Stimulated activated CD8-positive, alpha-beta memory T cell treated with anti-CD3 and anti-CD28 coated beads, Interleukin-12 subunit alpha, Interleukin-12 subunit beta, amount 100 ng/mL, for 24 hours (primary cell): ENCODE results near the gene GP1BA.

ENCODE experiments used
- DNase-seq: peaks from one replicate; pipeline ENCODE4 v3.0.0-alpha.2; 2020; ENCODE audit errors: extremely low read depth

The GP1BA gene

DNA sequence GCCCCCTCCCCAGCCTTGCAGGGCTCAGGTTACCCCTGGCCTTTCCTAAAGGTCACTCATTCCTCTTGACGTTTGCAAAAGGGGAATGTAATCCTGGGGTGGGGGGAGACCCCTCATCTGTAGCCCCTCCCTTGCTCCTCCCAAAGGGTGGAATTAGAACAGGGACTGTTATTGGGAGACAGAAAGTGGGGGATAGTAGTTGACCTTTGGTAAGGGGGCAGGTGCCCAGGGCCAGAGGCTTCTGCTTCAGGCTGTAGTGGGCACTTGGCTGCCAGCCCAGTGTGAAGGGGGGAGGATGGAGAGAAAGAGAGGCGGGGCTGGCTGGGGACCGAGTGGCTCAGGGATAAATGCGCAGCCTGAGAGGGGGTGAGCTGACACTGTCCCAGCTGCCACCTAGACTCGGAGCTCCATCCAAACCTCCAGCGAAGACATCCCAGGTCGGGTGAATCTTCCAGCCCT is 18.7 kb downstream of the GP1BA start, which contains the start of gene ENO3:
Gene ENO3 (plus strand): TSS at position 374 of the 459 bp plus-strand sequence. CDS start 711 bp downstream, outside the sequence.
- no peak for DNase-seq

DNA sequence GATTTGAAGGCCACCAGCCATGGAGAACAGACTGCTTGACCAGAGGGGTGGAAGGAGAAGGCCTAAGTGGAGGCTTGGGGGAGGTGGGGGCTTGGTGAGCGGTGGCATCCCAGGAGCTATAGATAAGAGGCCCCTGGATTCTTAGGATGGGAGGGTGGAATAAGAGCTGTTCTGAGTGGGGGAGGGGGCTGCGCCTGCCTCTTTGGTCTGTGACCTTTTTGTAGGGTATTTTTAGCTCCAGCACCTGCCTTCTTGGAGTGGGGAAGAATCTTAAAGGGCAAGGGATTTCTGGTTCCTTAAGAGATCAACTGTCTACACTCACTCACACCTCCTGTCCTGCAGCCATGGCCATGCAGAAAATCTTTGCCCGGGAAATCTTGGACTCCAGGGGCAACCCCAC is 19.4 kb downstream of the GP1BA start:
- no peak for DNase-seq

DNA sequence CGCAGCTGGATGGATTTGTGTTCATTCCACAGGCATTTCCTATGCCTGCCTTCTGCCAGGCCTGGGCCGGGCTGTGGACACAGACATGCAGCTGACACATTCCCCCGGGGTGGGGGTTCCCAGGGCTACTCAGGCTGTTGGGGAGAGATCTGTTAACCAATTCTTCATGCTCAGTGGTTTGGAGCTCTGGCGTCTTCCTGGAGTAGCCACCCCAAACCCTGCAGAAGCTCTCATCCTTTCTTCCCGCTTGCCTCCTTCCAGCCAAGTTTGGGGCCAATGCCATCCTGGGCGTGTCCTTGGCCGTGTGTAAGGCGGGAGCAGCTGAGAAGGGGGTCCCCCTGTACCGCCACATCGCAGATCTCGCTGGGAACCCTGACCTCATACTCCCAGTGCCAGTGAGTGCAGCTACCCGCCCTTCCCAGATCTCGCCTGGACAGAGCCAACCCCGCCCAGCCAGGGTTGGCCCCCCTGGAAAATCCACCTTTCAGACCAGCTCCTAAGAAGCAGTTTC is 21.4 kb downstream of the GP1BA start:
- no peak for DNase-seq

DNA sequence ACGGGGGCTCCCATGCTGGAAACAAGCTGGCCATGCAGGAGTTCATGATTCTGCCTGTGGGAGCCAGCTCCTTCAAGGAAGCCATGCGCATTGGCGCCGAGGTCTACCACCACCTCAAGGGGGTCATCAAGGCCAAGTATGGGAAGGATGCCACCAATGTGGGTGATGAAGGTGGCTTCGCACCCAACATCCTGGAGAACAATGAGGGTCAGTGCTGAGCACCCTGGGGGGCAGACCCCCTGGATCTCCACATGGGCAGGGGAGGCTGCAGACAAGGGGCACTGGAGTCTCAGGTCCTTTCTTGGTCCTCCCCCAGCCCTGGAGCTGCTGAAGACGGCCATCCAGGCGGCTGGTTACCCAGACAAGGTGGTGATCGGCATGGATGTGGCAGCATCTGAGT is 23.0 kb downstream of the GP1BA start:
- DNase-seq = no peak

DNA sequence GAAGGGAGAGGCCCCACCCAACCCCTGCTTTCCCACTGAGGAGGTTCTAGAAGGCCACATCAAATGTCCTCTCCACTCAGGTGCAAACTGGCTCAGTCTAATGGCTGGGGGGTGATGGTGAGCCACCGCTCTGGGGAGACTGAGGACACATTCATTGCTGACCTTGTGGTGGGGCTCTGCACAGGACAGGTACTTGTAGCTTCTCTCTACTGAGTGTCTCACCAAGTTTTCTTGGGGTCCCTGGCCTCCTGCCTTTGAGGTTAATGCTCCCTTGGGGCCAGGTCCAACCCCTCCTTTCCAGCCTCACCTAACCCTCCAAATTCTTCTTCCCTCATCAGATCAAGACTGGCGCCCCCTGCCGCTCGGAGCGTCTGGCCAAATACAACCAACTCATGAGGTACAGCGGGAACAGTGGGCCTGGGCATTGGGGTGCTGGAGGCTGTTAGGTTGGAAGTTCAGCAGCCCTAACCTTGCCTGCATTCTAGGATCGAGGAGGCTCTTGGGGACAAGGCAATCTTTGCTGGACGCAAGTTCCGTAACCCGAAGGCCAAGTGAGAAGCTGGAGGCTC is 24.5 kb downstream of the GP1BA start:
- no peak for DNase-seq

DNA sequence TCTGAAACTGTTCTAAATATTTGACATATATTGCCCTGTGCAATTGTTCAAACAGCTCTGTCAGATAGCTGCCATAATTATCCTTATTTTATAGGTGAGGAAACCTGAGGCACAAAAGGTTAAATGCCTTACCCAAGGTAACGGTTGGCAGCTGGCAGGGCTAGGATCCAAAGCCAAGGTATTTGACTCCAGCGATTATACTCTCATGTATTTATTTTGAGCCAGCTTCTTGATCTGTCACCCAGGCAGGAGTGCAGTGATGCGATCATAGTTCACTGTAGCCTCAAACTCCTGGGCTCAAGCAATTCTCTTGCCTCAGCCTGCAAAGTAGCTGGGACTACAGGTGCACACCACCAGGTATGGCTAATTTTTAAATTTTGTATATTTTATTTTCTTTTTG is 26.0 kb downstream of the GP1BA start:
- no peak for DNase-seq

DNA sequence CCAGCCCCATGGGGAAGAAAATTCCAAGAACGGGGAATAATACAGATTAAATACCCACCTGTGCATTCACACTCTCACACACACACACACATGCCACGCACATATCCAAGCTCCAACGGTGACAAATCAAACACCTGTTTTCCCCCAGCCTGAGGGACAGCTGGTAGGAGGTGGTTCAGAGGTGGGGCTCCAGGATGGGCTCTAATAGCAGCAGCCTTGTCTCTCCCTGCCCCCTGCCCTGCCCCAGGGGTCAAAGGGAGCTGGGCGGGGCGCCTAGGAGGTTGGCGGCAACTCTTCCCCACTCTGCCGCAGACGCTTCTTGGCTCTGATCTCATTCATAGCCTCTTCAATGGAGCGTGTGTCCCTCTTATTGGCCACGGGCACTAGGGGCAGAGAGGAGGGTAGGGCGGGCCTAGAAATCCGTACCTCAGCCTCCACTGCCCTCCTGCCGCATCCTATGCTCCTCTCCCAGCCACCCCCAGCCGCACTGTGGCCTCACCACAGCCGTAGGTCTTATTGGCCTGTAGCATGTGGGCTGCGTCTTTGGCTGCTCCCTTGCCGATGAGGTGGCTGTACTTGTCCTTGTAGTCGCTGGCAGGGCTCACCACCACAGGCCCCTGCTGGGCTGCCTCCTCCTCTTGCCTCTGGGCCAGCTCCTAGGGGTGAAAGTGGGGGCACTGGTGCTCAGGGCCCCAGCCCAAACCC is 27.3 kb downstream of the GP1BA start:
- DNase-seq = no peak

DNA sequence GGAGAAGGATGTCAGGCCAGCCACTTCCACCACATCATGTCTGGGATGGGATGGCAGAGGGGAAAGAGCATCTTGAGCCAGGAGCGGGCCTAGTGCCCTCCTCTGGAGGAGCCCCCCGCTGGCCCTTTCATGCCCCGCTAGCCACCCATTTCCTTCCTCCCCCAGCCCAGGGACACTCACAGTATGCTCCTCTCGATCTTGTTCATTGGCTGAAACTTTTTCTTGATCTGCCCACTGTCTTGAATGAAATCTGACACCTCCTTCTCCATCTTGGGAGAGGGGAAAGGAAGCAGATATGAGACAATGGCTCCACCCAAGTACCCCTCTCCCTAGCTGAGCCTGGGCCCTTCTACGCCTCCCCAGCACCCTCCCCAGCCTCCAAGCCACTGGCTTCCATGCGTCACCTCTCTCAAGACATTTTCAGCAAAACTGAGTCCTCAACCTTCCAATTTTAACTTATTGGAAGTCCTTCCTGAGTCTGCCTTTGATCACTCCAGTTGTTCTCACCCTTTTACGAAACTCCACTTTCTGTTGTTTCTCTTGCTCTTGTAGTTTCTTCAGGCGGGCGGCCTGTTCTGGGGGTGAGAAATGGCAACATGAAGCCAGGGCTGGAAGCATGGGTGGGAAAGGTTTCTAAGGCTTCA is 28.3 kb downstream of the GP1BA start:
- DNase-seq = no peak

DNA sequence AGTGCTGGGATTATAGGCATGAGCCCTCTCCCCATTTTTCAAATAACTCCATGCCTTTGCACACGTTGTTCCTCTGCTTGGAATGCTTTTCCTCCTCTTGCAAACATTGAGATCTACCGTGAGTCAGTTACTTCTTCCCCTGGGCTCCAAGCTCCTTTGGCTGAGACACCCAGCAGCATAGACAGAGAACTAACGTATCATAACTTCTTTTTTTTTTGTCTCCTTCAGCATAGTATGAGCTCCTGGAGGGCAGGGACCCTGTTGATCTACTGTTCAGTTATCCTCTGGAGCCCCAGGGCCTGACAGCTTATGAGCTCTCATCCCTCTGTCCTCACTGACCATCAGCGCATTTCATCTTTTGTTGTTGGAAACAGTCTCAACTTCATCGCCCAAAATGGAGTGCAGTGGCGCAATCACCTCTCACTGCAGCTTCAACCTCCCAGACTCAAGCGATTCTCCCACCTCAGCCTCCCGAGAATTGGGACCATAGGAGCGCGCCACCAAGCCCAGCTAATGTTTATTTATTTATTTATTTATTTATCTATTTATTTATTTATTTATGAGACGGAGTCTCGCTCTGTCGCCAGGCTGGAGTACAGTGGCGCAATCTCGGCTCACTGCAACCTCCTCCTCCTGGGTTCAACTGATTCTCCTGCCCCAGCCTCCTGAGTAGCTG is 33.4 kb downstream of the GP1BA start:
- DNase-seq = no peak

DNA sequence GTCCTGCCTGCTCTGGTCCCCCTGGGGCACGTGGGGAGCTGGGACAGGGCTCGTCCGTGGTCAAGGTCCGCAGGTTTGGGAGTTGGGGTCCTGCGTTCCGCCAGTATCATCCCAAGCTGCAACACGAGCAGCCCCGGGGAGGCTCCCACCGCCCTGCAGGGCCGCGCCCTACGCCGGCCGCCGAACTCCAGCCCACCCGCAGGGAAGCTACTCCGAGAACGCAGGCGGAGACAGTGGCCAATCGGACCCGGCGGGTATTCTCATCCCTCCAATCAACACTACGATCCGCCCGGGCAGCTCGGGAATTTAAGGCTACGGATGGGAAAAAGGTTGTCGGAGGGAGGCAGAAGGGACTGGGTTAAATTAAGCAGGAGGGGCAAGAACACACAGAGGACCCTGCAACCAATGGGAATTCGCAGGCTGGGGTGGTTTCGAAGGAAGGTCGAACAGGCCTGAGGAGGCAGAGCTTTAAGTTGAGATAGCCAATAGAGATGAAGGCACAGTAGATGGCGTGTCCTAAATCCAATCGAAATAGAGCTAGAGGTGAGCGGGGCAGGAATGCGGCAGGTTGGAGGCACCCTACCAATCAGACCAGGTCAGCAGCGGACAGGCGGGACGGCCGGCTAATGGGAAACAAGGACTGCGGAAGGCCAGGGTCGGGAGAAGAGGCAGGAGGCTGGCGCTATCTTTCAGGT is 34.9 kb downstream of the GP1BA start:
- DNase-seq = peak; percentile 90

DNA sequence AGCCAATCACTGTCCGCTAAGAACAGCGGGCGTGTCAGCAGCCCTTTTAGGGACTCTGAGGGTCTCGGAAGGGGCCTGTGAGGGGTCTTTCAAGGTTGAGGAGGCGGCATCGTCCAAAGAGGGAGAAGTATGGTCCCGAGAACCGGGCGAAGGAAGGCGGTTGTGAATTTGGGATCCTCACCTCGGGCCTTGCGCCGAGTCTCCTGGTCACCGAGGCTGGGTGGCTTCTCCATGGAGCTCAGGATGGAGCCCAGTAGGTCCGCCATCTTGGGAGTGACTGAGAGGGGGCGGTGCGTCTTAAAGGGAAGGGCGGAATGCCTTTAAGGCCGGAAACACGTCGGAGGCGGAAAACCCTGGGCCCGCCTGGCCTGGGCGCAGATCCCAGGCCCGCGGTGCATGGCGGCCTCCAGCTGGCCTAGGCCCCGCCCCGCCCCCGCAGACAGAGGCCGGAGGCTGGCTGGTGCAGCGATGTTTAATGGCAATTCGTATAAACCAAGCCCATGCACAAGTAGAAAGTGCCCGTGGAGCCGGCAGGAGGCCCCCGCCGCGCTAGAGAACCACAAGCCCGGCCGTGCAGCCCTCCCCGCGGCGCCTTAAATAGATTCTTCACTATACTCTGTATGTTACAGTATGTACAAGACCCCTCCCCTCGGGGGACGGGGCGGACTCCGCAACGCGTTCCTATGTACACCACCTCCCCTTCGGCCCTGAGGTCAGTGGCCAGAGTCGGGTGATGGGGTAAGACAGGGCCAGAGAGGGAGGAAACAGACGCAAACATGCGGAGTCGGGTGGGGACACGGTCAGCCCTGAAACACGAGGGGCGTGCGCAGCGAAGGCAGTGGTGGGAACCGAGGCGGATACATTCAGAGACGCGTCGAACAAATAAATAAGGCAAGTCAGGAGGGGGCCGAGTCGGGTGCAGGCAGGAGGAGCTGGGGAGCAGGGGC is 35.7 kb downstream of the GP1BA start, which contains the start of gene SPAG7:
Gene SPAG7 (minus strand): TSS at position 279 of the 947 bp plus-strand sequence. CDS start 13 bp downstream, at position 266.
- peak; percentile 86 for DNase-seq

DNA sequence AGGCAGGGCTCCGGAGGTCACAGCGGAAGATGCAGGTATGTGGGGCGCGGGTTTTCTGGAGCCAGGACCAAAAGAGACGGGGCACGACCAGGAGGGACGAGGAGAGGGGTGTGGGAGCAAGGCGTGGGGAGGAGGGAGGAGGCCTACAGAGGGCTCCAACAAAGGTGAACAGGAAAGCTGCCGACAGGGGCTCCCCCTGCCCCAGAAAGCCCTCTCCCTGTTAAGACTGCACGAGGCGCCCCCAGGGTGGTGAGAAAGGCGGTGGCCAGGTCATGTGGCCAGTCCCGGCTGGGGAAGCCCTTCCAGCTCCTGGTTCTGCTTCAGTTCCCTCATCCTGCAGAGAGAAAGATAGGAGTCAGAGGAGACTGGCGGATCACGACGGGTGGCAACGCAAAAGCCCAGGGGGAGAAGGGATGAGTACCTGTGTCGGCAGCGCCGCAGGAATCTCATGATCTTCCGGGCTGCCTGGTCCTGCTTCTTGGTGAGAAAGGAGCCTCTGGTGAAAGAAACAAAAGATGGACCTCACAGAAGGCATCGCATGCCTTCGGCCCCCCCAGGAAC is 36.5 kb downstream of the GP1BA start:
- DNase-seq = no peak

DNA sequence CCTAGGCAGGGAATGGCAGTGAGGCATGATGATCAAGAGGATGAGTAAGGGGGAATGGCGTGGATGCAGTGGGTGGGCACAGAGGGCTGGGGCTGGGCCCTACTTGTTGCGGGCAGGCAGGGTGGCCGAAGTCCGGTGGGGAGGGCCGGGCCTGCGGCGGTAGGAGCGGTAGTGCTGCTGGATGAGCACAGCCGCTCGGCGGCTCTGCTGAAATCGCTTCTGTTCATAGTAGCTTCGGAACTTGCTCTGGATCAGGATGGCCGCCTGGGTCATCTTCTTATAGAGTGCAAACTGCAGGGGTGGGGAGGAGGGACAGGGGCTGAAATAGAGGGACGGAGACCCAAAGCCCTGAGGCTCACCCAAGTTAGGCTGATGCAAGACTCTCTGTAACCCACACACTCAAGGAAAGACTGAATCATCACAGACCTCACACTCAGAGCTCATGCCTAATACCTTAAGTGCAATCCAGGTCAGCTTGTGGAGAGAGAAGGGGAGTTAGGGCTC is 37.0 kb downstream of the GP1BA start:
- DNase-seq = no peak

DNA sequence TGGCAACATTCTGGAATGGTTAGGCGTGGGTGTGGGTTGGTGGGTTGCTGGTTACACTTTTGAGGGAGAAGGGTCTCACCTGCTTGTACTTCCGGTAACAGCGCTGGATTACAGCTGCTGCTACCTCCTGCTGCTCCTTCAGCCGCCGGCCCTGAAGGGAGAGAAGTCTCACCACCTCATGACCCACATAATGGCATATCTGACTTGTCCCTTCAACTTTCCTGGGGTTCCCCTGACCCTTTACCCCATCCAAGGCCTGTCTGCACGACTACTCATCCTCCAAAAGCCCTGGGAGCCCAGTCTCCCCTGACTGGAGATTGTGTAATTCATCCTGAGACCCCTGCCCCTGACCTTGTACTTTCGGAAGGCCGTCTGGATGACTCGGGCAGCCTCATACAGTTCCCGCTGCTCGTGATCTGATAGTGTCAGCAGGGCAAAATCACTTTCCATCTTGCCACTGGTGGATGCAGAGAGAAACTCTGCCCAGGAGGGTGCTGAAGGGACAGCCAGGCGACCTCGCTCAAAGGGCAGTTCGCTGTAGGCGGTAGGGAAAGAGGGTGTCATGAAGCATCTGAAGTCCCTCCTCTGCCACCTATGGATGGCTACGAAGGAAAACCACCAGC is 37.6 kb downstream of the GP1BA start:
- no peak for DNase-seq

DNA sequence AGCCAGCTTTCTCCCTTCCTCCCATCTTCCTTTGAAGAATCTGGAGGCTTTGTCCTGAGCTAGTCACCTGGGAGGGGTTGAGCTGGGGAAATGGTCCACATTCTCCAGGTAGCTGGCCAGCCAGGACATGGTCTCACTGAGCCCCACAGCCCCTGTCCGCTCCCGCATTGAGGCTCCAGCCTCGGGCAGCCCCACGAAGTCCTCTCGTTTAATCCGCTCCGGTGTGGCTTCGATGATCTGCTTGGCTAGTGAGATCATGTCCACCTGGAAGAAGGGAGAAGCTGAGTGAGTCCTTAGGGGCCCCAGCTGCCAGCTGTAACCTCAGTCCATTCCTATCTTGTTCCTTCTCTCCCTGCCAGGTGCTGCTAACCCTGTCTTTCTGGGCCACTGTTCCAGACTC is 38.2 kb downstream of the GP1BA start:
- DNase-seq = no peak

DNA sequence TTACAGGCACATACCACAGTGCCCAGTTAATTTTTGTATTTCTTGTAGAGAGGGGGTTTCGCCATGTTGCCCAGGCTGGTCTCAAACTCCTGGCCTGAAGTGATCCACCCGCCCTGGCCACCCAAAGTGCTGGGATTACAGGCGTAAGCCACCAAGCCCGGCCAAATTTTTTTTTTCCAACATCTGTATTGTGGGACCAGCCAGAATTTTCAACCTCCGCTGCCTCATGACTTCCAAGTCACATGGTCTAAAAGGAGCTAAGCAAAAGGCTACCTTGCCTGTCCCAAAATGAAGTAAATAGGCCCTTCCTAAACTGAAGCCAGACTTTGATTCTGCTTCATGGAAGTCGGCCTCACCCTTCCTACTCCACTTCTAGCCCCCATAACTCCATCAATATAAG is 39.7 kb downstream of the GP1BA start:
- DNase-seq = no peak

DNA sequence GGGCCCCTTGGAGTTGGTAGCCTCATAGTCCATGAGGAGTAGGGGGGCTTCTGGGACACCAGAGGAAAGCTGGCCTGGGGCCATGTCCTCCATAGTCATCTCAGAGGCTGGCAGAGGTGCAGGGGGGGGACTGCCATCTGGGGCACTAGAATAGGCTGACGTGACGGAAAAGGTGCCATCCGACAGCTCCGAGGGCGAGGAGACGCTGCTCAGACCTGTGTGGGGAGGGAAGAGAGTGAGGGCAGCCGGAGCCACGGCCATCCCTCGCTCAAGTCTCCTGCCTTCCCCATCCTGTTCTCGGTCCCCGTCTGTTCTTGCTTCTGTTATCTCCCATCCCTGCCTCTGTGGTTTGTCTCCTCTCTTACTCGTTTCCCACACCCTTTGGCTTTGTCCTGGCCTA is 40.2 kb downstream of the GP1BA start:
- no peak for DNase-seq

DNA sequence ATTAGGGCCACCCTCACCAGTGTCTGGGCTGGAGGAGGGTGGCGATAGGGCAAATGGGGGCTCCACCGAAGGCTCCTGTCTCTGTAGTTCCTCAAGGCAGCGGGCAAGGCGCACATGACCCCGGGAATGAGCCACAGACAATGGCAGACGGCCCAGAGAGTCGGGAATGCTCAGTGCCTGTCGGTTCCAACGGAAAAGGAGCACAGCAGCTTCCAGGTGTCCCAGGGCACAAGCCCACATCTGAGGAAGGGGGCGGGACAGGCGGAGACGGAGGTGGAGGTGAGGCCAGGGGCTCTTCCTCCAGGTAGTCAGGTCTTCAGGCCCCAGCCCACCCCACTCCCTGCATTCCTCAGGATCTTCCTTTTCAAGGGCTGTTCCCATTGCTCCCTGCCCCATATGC is 40.7 kb downstream of the GP1BA start:
- no peak for DNase-seq
